Head of caudate nucleus (tissue), 42 donors: ENCODE measurements around the gene CD70.
A peak's percentile ranks its signal among the peaks of the same experiment; 100 is the strongest.
"Not testable (repeated sequence)": the region's sequence is repeated elsewhere in the genome, so short reads cannot be mapped to it uniquely, and the experiment has no call there.

ENCODE experiments used
- DNase-seq, 42 donors: peaks; one replicate each; pipeline versions ENCODE4 v3.0.0 to v3.0.0-alpha.2; 2020 to 2021; ENCODE audit warnings: mixed read lengths in 7 of 42
- intact Hi-C: fragments of 100-400 bp; cut with DNase I; formaldehyde crosslinking; loops from one replicate; pipeline ENCODE4 v1.15.0; 2022

CD70 gene

GRCh38 chr19:6579450-6580178 is 11.3 kb downstream of the CD70 start:
- intact Hi-C loops = no loop called here
- DNase-seq = no peak

- DNase-seq = peak in 1 of 42 donors; percentile 4
Observed at GRCh38 chr19:6577476-6578125, 13.3 kb downstream of the CD70 start.

GRCh38 chr19:6576869-6577475 is 14.0 kb downstream of the CD70 start:
- intact Hi-C loops = no loop called here
- DNase-seq = no peak

More at GRCh38 chr19:6577476-6578125, 13.3 kb downstream of the CD70 start:
- intact Hi-C loops = no loop called here

GRCh38 chr19:6573350-6573749 is 17.6 kb downstream of the CD70 start:
- intact Hi-C loops = no loop called here
- no peak for DNase-seq

DNA sequence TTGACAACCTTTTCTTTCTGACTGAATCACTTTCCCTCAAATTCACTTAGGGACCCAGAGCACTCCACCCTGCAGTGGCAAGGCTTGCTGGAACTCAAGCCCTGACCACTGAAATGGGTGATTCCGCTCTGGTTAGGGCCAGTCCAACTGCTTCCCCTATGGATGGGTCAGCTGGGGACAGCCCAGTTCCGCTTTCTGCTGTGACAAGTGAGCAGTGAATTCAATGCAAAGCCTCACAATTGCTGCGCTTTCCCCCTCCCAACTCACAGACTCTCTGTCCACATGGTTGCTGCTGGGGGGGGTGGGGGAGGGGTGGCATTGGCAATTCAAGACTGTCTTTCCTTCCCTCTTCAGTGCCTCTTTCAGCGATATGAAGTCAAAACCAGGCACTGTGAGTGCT is 18.7 kb downstream of the CD70 start:
- DNase-seq = peak in 33 of 42 donors; percentile 7 to 64 (median 35)
- intact Hi-C loops = no loop called here

DNA sequence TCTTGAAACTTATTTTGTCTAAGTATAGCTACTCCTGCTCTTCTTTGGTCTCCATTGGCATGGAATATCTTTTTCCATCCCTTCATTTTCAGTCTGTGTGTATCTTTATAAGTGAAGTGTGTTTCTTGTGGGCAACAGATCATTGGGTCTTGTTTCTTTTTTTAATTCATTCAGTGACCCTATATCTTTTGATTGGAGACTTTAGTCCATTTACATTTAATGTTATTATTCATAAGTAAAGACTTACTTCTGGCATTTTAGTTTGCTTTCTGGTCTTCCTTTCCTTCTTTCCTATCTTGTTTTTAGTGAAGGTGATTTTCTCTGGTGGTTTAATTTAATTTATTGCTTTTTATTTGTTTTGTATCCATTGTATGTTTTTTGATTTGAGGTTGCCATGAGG is 19.8 kb downstream of the CD70 start:
- intact Hi-C loops = no loop called here
- no peak for DNase-seq

- no peak for DNase-seq
- intact Hi-C loops = no loop called here
Observed at GRCh38 chr19:6570764-6571163, 20.2 kb downstream of the CD70 start.

DNA sequence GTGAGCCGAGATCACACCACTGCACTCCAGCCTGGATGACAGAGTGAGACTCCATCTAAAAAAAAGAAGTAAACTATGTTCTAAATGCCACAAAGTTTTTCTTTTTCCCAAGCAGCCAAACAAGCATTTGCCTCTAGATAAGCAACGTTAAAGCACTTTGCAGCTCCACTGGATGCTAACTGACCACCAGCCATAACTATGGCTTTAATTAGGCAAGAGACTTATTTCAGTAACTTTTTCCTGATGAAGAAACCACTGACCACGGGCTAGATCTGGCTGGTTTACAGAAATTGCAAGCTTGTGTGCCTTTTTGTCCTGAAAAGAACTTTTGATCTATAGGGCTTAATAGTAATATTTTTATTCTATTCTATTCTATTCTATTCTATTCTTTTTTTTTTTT is 22.1 kb downstream of the CD70 start:
- intact Hi-C loops = no loop called here
- DNase-seq = no peak

DNA sequence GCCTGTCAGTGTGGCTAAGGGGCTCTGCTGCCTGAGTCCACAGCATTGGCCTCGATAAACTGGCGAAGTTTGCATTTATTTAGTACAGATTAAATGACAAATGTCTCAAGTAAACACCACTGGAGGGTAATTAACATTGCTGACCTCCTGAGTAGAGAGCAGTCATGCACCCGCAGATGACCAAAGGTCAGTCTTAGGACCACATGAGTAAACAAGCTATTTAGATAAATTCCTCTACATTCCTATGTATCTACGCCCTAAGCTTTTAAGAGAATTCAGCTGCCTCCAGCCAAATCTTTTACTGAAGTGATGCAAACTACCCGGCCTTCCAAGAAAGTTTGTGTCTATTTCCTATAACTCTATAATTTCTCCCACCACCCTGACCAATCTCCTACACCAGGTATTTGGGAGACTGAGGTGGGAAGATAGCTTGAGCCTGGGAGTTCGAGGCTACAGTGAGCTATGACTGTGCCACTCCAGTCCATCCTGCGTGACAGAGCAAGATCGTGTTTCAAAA is 22.9 kb downstream of the CD70 start:
- no peak for DNase-seq
- intact Hi-C loops = no loop called here

DNA sequence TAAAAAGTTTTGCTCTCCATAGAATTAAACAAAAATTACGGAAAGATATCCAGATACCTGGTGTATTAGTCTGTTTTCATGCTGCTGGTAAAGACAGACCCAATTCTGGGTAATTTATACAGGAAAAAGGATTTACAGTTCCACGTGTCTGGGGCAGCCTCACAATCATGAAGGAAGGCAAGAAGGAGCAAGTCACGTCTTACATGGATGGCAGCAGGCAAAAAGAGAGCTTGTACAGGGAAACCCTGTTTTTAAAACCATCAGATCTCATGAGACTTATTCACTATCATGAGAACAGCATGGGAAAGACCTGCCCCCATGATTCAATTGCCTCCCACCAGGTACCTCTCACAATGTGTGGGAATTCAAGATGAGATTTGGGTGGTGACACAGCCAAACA is 24.2 kb downstream of the CD70 start:
- intact Hi-C loops = not testable (repeated sequence)
- peak in 1 of 42 donors; percentile 6 for DNase-seq

DNA sequence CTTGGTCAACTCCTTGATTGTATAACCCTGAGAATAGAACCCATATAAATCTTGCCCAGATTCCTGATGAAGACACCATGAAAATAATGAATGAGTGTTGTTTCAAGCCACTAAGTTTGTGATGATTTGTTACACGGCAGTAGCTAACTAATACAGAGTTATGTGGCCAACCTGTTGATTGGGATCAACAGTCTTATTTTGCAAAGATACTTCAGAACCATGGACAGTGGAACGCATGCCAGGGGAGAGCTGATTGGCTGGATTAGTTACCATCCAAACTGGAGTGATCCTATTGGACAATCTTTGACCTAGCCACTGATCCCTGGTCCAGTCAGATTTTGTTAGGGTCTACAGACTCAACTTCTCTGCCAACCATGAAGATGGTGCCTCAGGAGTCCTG is 26.6 kb downstream of the CD70 start:
- intact Hi-C loops = no loop called here

GRCh38 chr19:6562437-6562836 is 28.5 kb downstream of the CD70 start:
- intact Hi-C loops, DNase-seq: not testable (repeated sequence)

More for the DNA sequence above, 26.6 kb downstream of the CD70 start:
- DNase-seq = no peak

DNA sequence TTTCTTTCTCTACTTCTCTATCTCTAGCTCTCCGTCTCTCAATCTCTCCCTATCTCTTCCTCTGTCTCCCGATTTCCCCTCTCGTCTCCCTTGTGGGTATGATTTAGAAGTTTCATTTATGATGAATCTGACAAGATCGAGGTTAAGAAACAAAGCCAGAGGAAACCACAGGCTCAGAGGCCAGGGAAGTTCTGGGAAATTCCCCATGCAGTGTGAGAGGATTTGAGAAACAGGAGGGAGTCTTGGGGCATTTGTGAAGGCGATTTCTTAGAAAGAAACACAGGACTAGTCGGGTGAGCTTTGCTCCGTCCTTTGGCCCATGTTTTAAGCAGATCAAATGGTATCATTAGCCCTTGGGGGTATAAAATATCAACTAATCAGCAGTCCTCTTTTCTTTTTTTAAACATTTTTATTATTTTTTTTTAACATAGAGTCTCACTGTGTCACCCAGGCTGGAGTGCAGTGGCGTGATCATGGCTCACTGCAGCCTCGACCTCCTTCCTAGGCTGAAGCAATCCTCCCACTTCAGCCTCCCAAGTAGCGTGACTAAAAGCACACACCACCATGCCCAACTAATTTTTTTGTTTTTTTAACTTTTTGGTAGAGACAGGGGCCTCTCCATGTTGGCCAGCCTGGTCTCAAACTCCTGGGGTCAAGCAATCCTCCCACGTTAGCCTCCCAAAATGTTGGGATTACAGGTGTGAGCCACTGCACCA is 34.3 kb downstream of the CD70 start:
- intact Hi-C loops = no loop called here
- DNase-seq = no peak

DNA sequence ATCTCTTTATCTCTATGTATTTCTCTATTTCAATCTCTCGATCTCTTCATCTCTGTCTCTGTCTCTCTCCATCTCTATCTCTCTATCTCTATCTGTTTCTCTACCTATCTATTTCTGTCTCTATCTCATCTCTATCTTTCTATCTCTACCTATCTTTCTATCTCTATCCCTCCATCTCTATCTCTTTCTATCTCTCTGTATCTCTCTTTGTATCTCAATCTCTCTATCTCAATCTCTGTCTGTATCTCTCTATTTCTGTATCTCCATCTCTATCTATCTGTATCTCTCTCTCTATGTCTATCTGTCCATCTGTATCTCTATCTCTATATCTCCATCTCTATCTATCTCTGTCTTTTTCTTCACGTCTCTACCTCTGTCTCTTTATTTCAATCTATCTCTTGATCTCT is 34.9 kb downstream of the CD70 start:
- intact Hi-C loops = no loop called here
- DNase-seq = no peak

DNA sequence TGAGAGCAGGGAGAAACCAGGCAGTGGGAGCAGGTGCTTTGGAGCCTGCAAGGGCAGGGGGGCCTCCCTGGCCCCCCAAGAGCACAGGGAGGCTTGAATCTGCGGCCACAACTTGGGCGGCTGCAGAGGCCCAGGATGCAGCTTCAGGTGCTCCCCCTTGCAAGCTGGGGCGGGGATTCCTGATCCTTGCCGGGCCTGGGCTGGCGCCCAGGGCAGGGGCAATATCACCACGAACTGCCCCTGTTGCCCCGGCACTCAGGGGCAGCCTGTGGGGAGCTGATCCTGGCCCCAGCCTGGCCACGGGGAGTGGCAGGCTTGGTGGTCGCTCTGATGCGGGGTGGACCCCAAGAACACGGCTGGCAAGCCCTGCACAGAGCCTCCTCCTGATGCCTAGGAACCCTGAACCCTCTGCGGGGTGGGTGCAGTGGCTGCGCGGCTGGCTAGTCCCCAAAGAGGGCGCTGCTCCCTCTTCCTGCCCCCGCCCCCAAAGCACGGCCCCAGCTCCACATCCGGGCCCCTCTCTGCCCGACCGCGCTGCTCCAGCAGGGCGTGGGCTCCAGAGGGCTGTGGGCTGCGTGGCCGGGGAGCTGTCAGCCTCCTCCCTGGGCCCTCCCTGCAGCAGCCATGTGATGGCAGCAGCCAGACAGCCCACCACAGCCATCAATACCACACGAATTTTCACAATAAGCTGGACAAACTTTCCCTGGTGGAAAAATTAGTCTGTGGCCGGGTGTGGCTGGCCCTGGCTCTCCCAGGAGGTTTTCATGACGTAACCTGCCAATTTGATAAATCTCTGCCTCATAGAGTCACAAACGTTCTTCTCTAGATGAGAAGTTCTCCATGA is 39.1 kb downstream of the CD70 start:
- peak in 4 of 42 donors; percentile 10 to 48 (median 26) for DNase-seq
- intact Hi-C loops = no loop called here

DNA sequence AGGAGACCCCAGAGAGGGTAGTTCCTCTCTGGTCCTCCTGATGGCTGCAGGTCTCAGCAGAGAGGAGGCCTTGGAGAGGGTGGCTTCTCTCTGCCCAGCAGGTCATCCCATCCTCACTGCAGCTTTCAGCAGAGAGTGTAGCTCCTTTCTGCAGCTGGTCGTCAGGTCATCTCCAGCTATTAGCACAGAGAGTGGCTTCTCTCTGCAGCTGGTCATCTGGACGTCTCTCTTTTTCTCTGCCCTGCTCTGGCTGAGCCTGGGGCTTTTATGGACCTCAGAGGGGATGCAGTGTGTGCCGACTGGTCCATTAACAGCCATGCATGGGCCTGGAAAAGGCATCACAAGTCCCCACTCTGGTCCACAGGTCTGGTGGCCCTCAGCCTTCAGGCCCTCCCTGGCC is 39.9 kb downstream of the CD70 start:
- intact Hi-C loops = no loop called here
- DNase-seq = no peak

DNA sequence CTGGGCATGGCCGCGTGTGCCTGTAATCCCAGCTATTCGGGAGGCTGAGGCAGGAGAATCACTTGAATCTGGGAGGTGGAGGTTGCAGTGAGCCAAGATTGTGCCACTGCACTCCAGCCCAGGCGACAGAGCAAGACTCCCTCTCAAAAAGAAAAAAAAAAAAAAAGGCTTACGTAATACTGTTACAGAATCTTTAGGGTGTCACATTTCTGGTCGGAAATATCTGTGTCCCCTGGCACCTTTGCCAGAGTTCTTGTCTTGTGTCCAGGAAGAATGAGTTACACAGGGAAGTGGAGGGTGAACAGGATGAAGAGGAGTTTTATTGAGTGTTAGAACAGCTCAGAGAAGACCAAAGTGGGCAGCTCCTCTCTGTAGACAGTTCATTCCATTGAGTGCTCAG is 40.3 kb downstream of the CD70 start:
- intact Hi-C loops, DNase-seq: not testable (repeated sequence)

DNA sequence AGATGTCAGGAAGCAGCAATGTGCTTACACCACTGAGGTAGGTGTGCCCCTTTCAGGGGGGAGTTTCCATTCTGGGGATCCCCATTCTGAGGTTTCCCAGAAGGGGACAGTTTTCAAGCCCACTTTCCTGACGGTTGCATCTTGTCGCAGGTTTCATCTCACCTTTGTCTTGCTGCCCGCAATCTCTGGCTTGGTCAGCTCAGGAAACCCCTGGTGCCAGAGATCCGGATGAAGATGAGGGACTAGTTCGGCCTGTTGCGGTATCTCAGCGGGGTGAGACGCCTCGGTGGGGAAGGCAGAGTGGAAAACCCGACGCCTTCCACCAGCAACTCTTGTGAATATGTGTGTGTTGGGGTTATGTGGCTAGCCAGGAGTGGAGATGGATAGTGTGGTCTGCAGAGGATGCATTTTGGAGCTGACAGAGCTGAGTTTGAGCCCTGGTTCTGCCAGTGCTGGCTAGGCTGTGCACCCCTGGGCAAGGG is 47.0 kb downstream of the CD70 start:
- intact Hi-C loops = no loop called here
- peak in 1 of 42 donors; percentile 10 for DNase-seq
